HepG2 (cell line): Measurements from ENCODE around the gene RNASE13. TPM values are rescaled to one million over a fixed set of nuclear protein-coding genes. Genes with fewer than 3 reads are reported as not detected.

Source experiments
- ERF ChIP-seq: IDR thresholded peaks from 2 replicates; pipeline ENCODE4 v1.6.1; 2018; ENCODE audit warnings: missing biosample characterization, missing genetic modification reagents
- GLI4 ChIP-seq: sonication (generic); formaldehyde crosslinking; IDR thresholded peaks from 2 replicates; pipeline ENCODE4 v1.5.1; 2020; ENCODE audit warnings: missing genetic modification reagents, mild to moderate bottlenecking, moderate library complexity, borderline replicate concordance
- HDAC6 ChIP-seq: fragments of 200-600 bp; sonication (generic); IDR thresholded peaks from 2 replicates; pipeline ENCODE4 v1.7.0; 2017; ENCODE audit warnings: mild to moderate bottlenecking, antibody characterized with exemption, low read length, low read depth
- JUN ChIP-seq: sonication (generic); formaldehyde crosslinking; IDR thresholded peaks from 2 replicates; pipeline ENCODE4 v1.4.0; 2020; ENCODE audit warnings: mild to moderate bottlenecking, missing genetic modification reagents
- MLLT10 ChIP-seq: sonication (generic); formaldehyde crosslinking; IDR thresholded peaks from 2 replicates; pipeline ENCODE4 v1.4.0; 2020; ENCODE audit warnings: missing genetic modification reagents
- NR3C1 ChIP-seq: sonication (generic); formaldehyde crosslinking; IDR thresholded peaks from 2 replicates; pipeline ENCODE4 v1.4.0; 2020; ENCODE audit warnings: missing genetic modification reagents
- PHF5A ChIP-seq: IDR thresholded peaks from one replicate; pipeline ENCODE4 v1.6.1; 2018; ENCODE audit warnings: low read depth, missing genetic modification reagents; ENCODE audit not compliant: unreplicated experiment
- POLR2AphosphoS2 ChIP-seq: IDR thresholded peaks from 2 replicates; pipeline ENCODE4 v1.6.1; 2011; ENCODE audit warnings: low read depth, low read length, improper control_type of control experiment
- RFX5 ChIP-seq: IDR thresholded peaks from 2 replicates; pipeline ENCODE4 v1.6.1; 2011; ENCODE audit warnings: low read depth, low read length, improper control_type of control experiment
- SCMH1 ChIP-seq: sonication (generic); formaldehyde crosslinking; IDR thresholded peaks from 2 replicates; pipeline ENCODE4 v1.9.0; 2021; ENCODE audit warnings: missing genetic modification reagents, mild to moderate bottlenecking, borderline replicate concordance
- TOE1 ChIP-seq: sonication (generic); formaldehyde crosslinking; IDR thresholded peaks from 2 replicates; pipeline ENCODE4 v1.4.0; 2020; ENCODE audit warnings: mild to moderate bottlenecking, missing genetic modification reagents
- ZBTB42 ChIP-seq: sonication (generic); formaldehyde crosslinking; IDR thresholded peaks from 2 replicates; pipeline ENCODE4 v1.5.0; 2020; ENCODE audit warnings: mild to moderate bottlenecking, missing genetic modification reagents
- ZBTB7B ChIP-seq: sonication (generic); formaldehyde crosslinking; IDR thresholded peaks from 2 replicates; pipeline ENCODE4 v1.4.0; 2020; ENCODE audit warnings: missing genetic modification reagents
- ZNF235 ChIP-seq: sonication (generic); formaldehyde crosslinking; IDR thresholded peaks from 2 replicates; pipeline ENCODE4 v1.8.1; 2023; ENCODE audit warnings: mild to moderate bottlenecking, missing genetic modification reagents, borderline replicate concordance
- ZNF33A ChIP-seq: sonication (generic); formaldehyde crosslinking; IDR thresholded peaks from 2 replicates; pipeline ENCODE4 v1.5.1; 2020; ENCODE audit warnings: missing genetic modification reagents, mild to moderate bottlenecking, moderate library complexity, borderline replicate concordance
- ZNF430 ChIP-seq: sonication (generic); formaldehyde crosslinking; IDR thresholded peaks from 2 replicates; pipeline ENCODE4 v1.9.0; 2021; ENCODE audit warnings: mild to moderate bottlenecking, missing genetic modification reagents
- ZNF577 ChIP-seq: sonication (generic); formaldehyde crosslinking; IDR thresholded peaks from 2 replicates; pipeline ENCODE4 v1.4.0; 2020; ENCODE audit warnings: mild to moderate bottlenecking, low read depth, missing genetic modification reagents, borderline replicate concordance
- ZNF780A ChIP-seq: sonication (generic); formaldehyde crosslinking; IDR thresholded peaks from 2 replicates; pipeline ENCODE4 v1.8.0; 2022; ENCODE audit warnings: mild to moderate bottlenecking, missing genetic modification reagents, moderate library complexity
- polyA plus RNA-seq, 8 experiments: library from polyadenylated mRNA; depleted of rRNA in 3 of 8; stranded (reverse) in 7 of 8; unstranded in 1 of 8; fragments of >200 nt; fragmentation: Illumina TruSeq in 4 of 8; extraction: Trizol in 4 of 8; gene quantifications; 2 replicates each; pipeline versions ENCODE4 v1.2.1 to v1.2.3, GENCODE V29; 2011 to 2016; ENCODE audit warnings: low read depth in 4 of 8, missing spikeins in 1 of 8, mixed read lengths in 1 of 8; ENCODE audit not compliant: insufficient read depth in 1 of 8
- total RNA-seq, 5 experiments: library from RNA; depleted of rRNA; stranded (reverse); fragments of >200 nt; fragmentation: Illumina TruSeq; extraction: Trizol; gene quantifications; 2 replicates each; pipeline ENCODE4 v1.2.3, GENCODE V29; 2016; ENCODE audit warnings: low read depth in 1 of 5
- TF ChIP-seq, protein P1 (sequence below): sonication (generic); formaldehyde crosslinking; IDR thresholded peaks from 2 replicates; pipeline ENCODE4 v1.4.0; 2020; ENCODE audit warnings: missing genetic modification reagents, borderline replicate concordance
- TF ChIP-seq, protein P2 (sequence below): sonication (generic); formaldehyde crosslinking; IDR thresholded peaks from 2 replicates; pipeline ENCODE4 v1.5.0; 2020; ENCODE audit warnings: mild to moderate bottlenecking, missing genetic modification reagents, borderline replicate concordance
- TF ChIP-seq, protein P3 (sequence below): sonication (generic); formaldehyde crosslinking; IDR thresholded peaks from 2 replicates; pipeline ENCODE4 v1.5.0; 2020; ENCODE audit warnings: missing genetic modification reagents
- TF ChIP-seq, protein P4 (sequence below): sonication (generic); formaldehyde crosslinking; IDR thresholded peaks from 2 replicates; pipeline ENCODE4 v1.5.0; 2020; ENCODE audit warnings: missing genetic modification reagents

The RNASE13 gene
- total and polyA plus RNA-seq, 2 of the 13 experiments (the other 11 are each of a cell fraction or from before 2014, with no cell fraction given): 1.0 TPM; not detected in 1

DNA sequence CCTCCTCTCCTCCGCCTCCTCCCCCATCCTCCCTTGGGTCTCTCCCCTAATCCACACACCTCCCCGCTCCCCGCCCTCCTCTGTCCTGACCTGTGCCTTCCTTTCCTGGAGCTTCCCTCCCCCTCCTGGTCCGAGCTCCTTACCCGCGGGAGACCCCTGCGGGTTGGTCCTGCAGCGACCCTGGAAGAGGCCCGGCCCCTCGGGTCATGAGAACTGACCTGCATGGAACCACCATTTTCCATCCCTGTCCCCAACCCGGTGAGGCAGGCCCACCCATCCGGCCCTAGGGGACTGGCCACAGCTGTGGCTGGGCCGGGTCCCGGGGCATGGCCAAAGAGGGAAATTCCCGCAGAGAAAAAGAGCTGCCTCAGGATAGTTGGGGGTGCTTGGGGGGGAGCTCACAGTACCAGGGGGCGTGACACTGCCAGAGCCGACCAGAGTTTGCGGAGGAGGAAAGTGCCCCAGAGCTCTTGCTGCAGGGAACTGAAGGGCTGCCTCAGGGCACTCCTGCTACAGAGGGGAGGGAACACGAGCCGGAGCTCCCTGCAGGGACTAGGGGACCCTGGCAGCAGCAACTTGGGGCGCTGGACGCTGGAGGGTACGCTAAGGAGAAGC, 36.1 kb upstream of the RNASE13 start (continued):
- TF ChIP-seq ZBTB7B: peak; percentile 86
- TF ChIP-seq, protein P1, sequence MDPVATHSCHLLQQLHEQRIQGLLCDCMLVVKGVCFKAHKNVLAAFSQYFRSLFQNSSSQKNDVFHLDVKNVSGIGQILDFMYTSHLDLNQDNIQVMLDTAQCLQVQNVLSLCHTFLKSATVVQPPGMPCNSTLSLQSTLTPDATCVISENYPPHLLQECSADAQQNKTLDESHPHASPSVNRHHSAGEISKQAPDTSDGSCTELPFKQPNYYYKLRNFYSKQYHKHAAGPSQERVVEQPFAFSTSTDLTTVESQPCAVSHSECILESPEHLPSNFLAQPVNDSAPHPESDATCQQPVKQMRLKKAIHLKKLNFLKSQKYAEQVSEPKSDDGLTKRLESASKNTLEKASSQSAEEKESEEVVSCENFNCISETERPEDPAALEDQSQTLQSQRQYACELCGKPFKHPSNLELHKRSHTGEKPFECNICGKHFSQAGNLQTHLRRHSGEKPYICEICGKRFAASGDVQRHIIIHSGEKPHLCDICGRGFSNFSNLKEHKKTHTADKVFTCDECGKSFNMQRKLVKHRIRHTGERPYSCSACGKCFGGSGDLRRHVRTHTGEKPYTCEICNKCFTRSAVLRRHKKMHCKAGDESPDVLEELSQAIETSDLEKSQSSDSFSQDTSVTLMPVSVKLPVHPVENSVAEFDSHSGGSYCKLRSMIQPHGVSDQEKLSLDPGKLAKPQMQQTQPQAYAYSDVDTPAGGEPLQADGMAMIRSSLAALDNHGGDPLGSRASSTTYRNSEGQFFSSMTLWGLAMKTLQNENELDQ (CRISPR knock-in tag): no peak
- TF ChIP-seq, protein P2, sequence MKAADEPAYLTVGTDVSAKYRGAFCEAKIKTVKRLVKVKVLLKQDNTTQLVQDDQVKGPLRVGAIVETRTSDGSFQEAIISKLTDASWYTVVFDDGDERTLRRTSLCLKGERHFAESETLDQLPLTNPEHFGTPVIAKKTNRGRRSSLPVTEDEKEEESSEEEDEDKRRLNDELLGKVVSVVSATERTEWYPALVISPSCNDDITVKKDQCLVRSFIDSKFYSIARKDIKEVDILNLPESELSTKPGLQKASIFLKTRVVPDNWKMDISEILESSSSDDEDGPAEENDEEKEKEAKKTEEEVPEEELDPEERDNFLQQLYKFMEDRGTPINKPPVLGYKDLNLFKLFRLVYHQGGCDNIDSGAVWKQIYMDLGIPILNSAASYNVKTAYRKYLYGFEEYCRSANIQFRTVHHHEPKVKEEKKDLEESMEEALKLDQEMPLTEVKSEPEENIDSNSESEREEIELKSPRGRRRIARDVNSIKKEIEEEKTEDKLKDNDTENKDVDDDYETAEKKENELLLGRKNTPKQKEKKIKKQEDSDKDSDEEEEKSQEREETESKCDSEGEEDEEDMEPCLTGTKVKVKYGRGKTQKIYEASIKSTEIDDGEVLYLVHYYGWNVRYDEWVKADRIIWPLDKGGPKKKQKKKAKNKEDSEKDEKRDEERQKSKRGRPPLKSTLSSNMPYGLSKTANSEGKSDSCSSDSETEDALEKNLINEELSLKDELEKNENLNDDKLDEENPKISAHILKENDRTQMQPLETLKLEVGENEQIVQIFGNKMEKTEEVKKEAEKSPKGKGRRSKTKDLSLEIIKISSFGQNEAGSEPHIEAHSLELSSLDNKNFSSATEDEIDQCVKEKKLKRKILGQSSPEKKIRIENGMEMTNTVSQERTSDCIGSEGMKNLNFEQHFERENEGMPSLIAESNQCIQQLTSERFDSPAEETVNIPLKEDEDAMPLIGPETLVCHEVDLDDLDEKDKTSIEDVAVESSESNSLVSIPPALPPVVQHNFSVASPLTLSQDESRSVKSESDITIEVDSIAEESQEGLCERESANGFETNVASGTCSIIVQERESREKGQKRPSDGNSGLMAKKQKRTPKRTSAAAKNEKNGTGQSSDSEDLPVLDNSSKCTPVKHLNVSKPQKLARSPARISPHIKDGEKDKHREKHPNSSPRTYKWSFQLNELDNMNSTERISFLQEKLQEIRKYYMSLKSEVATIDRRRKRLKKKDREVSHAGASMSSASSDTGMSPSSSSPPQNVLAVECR (CRISPR knock-in tag): peak; percentile 44; the same call in 1 of the 2 replicates
- no peak for TF ChIP-seq ZNF235
- no peak for TF ChIP-seq NR3C1 (CRISPR knock-in tag)
- TF ChIP-seq ZNF430 (CRISPR knock-in tag): peak; percentile 90; the same call in 1 of the 2 replicates
- no peak for TF ChIP-seq POLR2AphosphoS2
- no peak for TF ChIP-seq JUN (CRISPR knock-in tag)
- TF ChIP-seq, protein P3, sequence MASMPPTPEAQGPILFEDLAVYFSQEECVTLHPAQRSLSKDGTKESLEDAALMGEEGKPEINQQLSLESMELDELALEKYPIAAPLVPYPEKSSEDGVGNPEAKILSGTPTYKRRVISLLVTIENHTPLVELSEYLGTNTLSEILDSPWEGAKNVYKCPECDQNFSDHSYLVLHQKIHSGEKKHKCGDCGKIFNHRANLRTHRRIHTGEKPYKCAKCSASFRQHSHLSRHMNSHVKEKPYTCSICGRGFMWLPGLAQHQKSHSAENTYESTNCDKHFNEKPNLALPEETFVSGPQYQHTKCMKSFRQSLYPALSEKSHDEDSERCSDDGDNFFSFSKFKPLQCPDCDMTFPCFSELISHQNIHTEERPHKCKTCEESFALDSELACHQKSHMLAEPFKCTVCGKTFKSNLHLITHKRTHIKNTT: no peak
- TF ChIP-seq RFX5: no peak
- no peak for TF ChIP-seq ZNF33A (CRISPR knock-in tag)
- no peak for TF ChIP-seq ZBTB42 (CRISPR knock-in tag)
- TF ChIP-seq, protein P4, sequence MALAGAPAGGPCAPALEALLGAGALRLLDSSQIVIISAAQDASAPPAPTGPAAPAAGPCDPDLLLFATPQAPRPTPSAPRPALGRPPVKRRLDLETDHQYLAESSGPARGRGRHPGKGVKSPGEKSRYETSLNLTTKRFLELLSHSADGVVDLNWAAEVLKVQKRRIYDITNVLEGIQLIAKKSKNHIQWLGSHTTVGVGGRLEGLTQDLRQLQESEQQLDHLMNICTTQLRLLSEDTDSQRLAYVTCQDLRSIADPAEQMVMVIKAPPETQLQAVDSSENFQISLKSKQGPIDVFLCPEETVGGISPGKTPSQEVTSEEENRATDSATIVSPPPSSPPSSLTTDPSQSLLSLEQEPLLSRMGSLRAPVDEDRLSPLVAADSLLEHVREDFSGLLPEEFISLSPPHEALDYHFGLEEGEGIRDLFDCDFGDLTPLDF (CRISPR knock-in tag): 0 out of 2 replicates have a peak, but pooled peaks have one; percentile 30
- peak; percentile 44 for TF ChIP-seq PHF5A
- no peak for TF ChIP-seq TOE1
- TF ChIP-seq ZNF577: no peak
- TF ChIP-seq GLI4 (CRISPR knock-in tag): no peak
- TF ChIP-seq SCMH1 (CRISPR knock-in tag): no peak
- TF ChIP-seq ERF (CRISPR knock-in tag): no peak
- TF ChIP-seq HDAC6: no peak
- TF ChIP-seq ZNF780A (CRISPR knock-in tag): no peak
- TF ChIP-seq MLLT10 (CRISPR knock-in tag): no peak
